Esophagus squamous epithelium (tissue), 4 donors: ENCODE results near the gene ATN1.

Source experiments
- CTCF ChIP-seq, 6 experiments: fragments of 450-650 bp in 4 of 6; fragments of 200-600 bp in 2 of 6; sonication (generic) in 2 of 6; IDR thresholded peaks; one replicate each; pipeline ENCODE4 v1.5.1; 2016 to 2019; ENCODE audit warnings: antibody characterized with exemption in 6 of 6, mild to moderate bottlenecking in 4 of 6, moderate library complexity in 4 of 6
- POLR2A ChIP-seq, 4 donors: fragments of 450-650 bp; IDR thresholded peaks; one replicate each; pipeline ENCODE4 v1.6.1; 2017; ENCODE audit warnings: antibody characterized with exemption in 4 of 4, mild to moderate bottlenecking in 4 of 4, moderate library complexity in 3 of 4

- no peak for TF ChIP-seq CTCF (IDR thresholded peaks at IDR 0.05)
- no peak for TF ChIP-seq POLR2A (IDR thresholded peaks at IDR 0.05)
Observed at GRCh38 chr12:6955108-6956020, 27.6 kb downstream of the ATN1 start.
